ENCODE measurements around the gene STAP2.

GRCh38 chr19:4313847-4314490 lies 24.7 kb downstream of the STAP2 start:
- TF ChIP-seq, protein P1, sequence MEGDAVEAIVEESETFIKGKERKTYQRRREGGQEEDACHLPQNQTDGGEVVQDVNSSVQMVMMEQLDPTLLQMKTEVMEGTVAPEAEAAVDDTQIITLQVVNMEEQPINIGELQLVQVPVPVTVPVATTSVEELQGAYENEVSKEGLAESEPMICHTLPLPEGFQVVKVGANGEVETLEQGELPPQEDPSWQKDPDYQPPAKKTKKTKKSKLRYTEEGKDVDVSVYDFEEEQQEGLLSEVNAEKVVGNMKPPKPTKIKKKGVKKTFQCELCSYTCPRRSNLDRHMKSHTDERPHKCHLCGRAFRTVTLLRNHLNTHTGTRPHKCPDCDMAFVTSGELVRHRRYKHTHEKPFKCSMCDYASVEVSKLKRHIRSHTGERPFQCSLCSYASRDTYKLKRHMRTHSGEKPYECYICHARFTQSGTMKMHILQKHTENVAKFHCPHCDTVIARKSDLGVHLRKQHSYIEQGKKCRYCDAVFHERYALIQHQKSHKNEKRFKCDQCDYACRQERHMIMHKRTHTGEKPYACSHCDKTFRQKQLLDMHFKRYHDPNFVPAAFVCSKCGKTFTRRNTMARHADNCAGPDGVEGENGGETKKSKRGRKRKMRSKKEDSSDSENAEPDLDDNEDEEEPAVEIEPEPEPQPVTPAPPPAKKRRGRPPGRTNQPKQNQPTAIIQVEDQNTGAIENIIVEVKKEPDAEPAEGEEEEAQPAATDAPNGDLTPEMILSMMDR (IDR thresholded peaks at IDR 0.05): no peak
- TF ChIP-seq POLR2A (IDR thresholded peaks at IDR 0.05): no peak

All from breast epithelium (tissue), 3 donors.